GM12892 (cell line): ENCODE measurements around the gene ATP1B3.

Source experiments
- POLR2A ChIP-seq: IDR thresholded peaks from 2 replicates; pipeline ENCODE4 v1.6.1; 2011; ENCODE audit warnings: low read depth, low read length, control low read depth
- POLR2AphosphoS5 ChIP-seq: IDR thresholded peaks from 2 replicates; pipeline ENCODE4 v1.6.1; 2011; ENCODE audit warnings: low read depth, low read length, control low read depth
- TAF1 ChIP-seq: IDR thresholded peaks from 2 replicates; pipeline ENCODE4 v1.6.1; 2011; ENCODE audit warnings: low read depth, mild to moderate bottlenecking, control low read depth, low read length, borderline replicate concordance

GRCh38 chr3:141860086-141860669 is 16.3 kb upstream of the ATP1B3 start:
- TF ChIP-seq POLR2A (no peak), POLR2AphosphoS5 (no peak), TAF1 (no peak)
